ENCODE results near the gene KCNJ18.
"Not testable (repeated sequence)": the region's sequence is repeated elsewhere in the genome, so short reads cannot be mapped to it uniquely, and the experiment has no call there.

DNA sequence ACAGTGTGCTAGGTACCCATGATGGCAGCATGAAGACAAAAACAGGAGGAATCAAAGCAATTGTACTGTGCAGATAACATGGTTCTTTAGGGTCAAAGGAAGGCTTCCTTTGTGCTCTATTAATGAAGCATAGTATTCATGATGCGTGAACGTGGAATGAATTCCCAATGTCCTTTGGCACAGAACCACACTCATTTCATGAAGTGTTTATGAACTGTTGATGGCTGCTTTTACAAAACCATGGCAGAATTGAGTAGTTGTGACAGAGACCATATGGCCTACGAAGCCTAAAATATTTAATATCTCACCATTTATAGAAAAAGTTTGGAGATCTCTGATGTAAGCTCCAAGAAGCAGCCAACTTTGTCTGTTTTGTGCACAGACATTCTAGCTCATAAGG lies 22.4 kb downstream of the KCNJ18 start:
- TF ChIP-seq EZH2 (IDR thresholded peaks at IDR 0.05; ENCODE audit: borderline replicate concordance); EZH2phosphoT487 (IDR thresholded peaks at IDR 0.05; ENCODE audit: low read depth, severe bottlenecking, unreplicated experiment): not testable (repeated sequence)
- TF ChIP-seq, protein P1, sequence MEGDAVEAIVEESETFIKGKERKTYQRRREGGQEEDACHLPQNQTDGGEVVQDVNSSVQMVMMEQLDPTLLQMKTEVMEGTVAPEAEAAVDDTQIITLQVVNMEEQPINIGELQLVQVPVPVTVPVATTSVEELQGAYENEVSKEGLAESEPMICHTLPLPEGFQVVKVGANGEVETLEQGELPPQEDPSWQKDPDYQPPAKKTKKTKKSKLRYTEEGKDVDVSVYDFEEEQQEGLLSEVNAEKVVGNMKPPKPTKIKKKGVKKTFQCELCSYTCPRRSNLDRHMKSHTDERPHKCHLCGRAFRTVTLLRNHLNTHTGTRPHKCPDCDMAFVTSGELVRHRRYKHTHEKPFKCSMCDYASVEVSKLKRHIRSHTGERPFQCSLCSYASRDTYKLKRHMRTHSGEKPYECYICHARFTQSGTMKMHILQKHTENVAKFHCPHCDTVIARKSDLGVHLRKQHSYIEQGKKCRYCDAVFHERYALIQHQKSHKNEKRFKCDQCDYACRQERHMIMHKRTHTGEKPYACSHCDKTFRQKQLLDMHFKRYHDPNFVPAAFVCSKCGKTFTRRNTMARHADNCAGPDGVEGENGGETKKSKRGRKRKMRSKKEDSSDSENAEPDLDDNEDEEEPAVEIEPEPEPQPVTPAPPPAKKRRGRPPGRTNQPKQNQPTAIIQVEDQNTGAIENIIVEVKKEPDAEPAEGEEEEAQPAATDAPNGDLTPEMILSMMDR (IDR thresholded peaks at IDR 0.05; ENCODE audit: poor library complexity), result not testable (repeated sequence)
